HCT116 (cell line): ENCODE results near the gene PADI3. TPM values are rescaled to one million over a fixed set of nuclear protein-coding genes. Genes with fewer than 3 reads are reported as not detected.

Source experiments
- ATAC-seq: fragments of 200-7000 bp; cut with Tn5 transposase; 2 replicates; pipeline ENCODE4 v1.9.1; 2020; ENCODE audit warnings: mild to moderate bottlenecking, moderate library complexity
- BruUV-seq: library from RNA; stranded (reverse); fragments of 400-500 nt; replicated peaks from 2 replicates; lab custom pipeline; 2021; lab: Mats Ljungman, UMichigan
- CTCF ChIA-PET: fragments of 300-600 bp; sonication (Branson Sonifier 250); formaldehyde crosslinking; loops from one replicate; lab custom pipeline; 2021; ENCODE audit warnings: antibody characterized with exemption; lab: Charles Lee
- POLR2A ChIA-PET: fragments of 300-600, 350-600 bp; sonication (Branson Sonifier 250); formaldehyde crosslinking; loops from one replicate; lab custom pipeline; 2021; ENCODE audit warnings: antibody characterized with exemption; lab: Charles Lee
- RAD21 ChIA-PET, 2 experiments: fragments of 300-600 bp; sonication (Branson Sonifier 250); formaldehyde crosslinking; loops; one replicate each; lab custom pipeline; 2023; ENCODE audit warnings: low total read pairs in 2 of 2; ENCODE audit not compliant: uncharacterized antibody in 2 of 2, unreplicated experiment in 2 of 2, low non-redundant PET in 1 of 2; lab: Charles Lee
- DNase-seq: peaks from one replicate; pipeline ENCODE4 v3.0.0-alpha.2; 2010; ENCODE audit warnings: low read depth, low spot score
- H2AFZ ChIP-seq: fragments of 200-600 bp; shearing (Covaris generic), sonication (generic); 2 replicates; pipeline ENCODE4 v1.6.1; 2017; ENCODE audit warnings: low read depth, mixed run types, mixed read lengths, antibody characterized with exemption, low read length; ENCODE audit not compliant: poor library complexity, severe bottlenecking
- H3K27ac ChIP-seq: 2 replicates; pipeline ENCODE4 v1.5.1; 2012; ENCODE audit warnings: low read depth, low read length
- H3K27me3 ChIP-seq: fragments of 200-600 bp; sonication (generic); 2 replicates; pipeline ENCODE4 v1.6.1; 2016; ENCODE audit warnings: mixed run types, low read length, mixed read lengths; ENCODE audit not compliant: insufficient read depth
- H3K36me3 ChIP-seq, 2 experiments: fragments of 200-500 bp in 1 of 2; fragments of 200-600 bp in 1 of 2; sonication (Bioruptor generic) in 1 of 2; sonication (generic) in 1 of 2; 2 replicates each; pipeline versions ENCODE4 v1.5.1 to v1.6.1; 2014 to 2016; ENCODE audit warnings: low read length in 2 of 2, inconsistent platforms in 1 of 2, mixed read lengths in 1 of 2, mixed run types in 1 of 2; ENCODE audit not compliant: insufficient read depth in 2 of 2, control insufficient read depth in 1 of 2
- H3K4me1 ChIP-seq, 2 experiments: fragments of 200-600 bp in 1 of 2; sonication (generic) in 1 of 2; 2 replicates each; pipeline versions ENCODE4 v1.5.1 to v1.6.1; 2012 to 2017; ENCODE audit warnings: low read length in 2 of 2, inconsistent platforms in 1 of 2, mild to moderate bottlenecking in 1 of 2, mixed read lengths in 1 of 2, mixed run types in 1 of 2, moderate library complexity in 1 of 2; ENCODE audit not compliant: insufficient read depth in 2 of 2, control insufficient read depth in 1 of 2
- H3K4me2 ChIP-seq: fragments of 200-600 bp; sonication (generic); 2 replicates; pipeline ENCODE4 v1.6.1; 2017; ENCODE audit warnings: mixed run types, low read length, mixed read lengths
- H3K4me3 ChIP-seq, 2 experiments: fragments of 200-600 bp in 1 of 2; sonication (generic) in 1 of 2; replicated peaks in 1 of 2; 2 replicates each; pipeline ENCODE4 v1.5.1; 2011 to 2016; ENCODE audit warnings: low read length in 2 of 2, control low read depth in 1 of 2, low read depth in 1 of 2, mild to moderate bottlenecking in 1 of 2, mixed read lengths in 1 of 2, mixed run types in 1 of 2
- H3K79me2 ChIP-seq: fragments of 200-600 bp; sonication (generic); 2 replicates; pipeline ENCODE4 v1.6.1; 2017; ENCODE audit warnings: mild to moderate bottlenecking, mixed run types, low read length, moderate library complexity, mixed read lengths; ENCODE audit not compliant: insufficient read depth
- H3K9ac ChIP-seq: fragments of 200-600 bp; sonication (generic); 2 replicates; pipeline ENCODE4 v1.6.1; 2016; ENCODE audit warnings: low read length, mixed read lengths
- H3K9me2 ChIP-seq: fragments of 200-600 bp; sonication (generic), shearing (Covaris generic); 2 replicates; pipeline ENCODE4 v1.6.1; 2017; ENCODE audit warnings: mixed run types, mild to moderate bottlenecking, moderate library complexity; ENCODE audit not compliant: insufficient read depth
- H3K9me3 ChIP-seq, 2 experiments: fragments of 200-500 bp in 1 of 2; fragments of 200-600 bp in 1 of 2; sonication (Bioruptor generic) in 1 of 2; sonication (generic) in 1 of 2; 2 replicates each; pipeline ENCODE4 v1.6.1; 2014 to 2017; ENCODE audit warnings: low read length in 2 of 2, mixed read lengths in 2 of 2, inconsistent platforms in 1 of 2, low read depth in 1 of 2, mild to moderate bottlenecking in 1 of 2, mixed run types in 1 of 2, moderate library complexity in 1 of 2; ENCODE audit not compliant: control insufficient read depth in 1 of 2, insufficient read depth in 1 of 2
- H4K20me1 ChIP-seq: fragments of 200-600 bp; sonication (generic), shearing (Covaris generic); 2 replicates; pipeline ENCODE4 v1.6.1; 2017; ENCODE audit warnings: mixed run types, mild to moderate bottlenecking, moderate library complexity; ENCODE audit not compliant: insufficient read depth
- CBX3 ChIP-seq: IDR thresholded peaks from 2 replicates; pipeline ENCODE4 v1.6.1; 2012; ENCODE audit warnings: low read depth
- CEBPB ChIP-seq: IDR thresholded peaks from 2 replicates; pipeline ENCODE4 v1.6.1; 2012; ENCODE audit warnings: low read depth
- EGR1 ChIP-seq: IDR thresholded peaks from 2 replicates; pipeline ENCODE4 v1.6.1; 2012; ENCODE audit warnings: low read depth
- ELF1 ChIP-seq: IDR thresholded peaks from 2 replicates; pipeline ENCODE4 v1.6.1; 2012; ENCODE audit warnings: low read depth, borderline replicate concordance
- EZH2phosphoT487 ChIP-seq: fragments of 200-600 bp; IDR thresholded peaks from 2 replicates; pipeline ENCODE4 v1.6.1; 2018; ENCODE audit warnings: antibody characterized with exemption, borderline replicate concordance
- MAX ChIP-seq: IDR thresholded peaks from 2 replicates; pipeline ENCODE4 v1.6.1; 2012
- RAD21 ChIP-seq: IDR thresholded peaks from 2 replicates; pipeline ENCODE4 v1.6.1; 2012; ENCODE audit warnings: low read depth, mild to moderate bottlenecking
- REST ChIP-seq: IDR thresholded peaks from 2 replicates; pipeline ENCODE4 v1.6.1; 2012; ENCODE audit warnings: low read depth
- SIN3A ChIP-seq: IDR thresholded peaks from 2 replicates; pipeline ENCODE4 v1.6.1; 2012; ENCODE audit warnings: low read depth
- SRF ChIP-seq: IDR thresholded peaks from 2 replicates; pipeline ENCODE4 v1.6.1; 2012; ENCODE audit warnings: low read depth
- TCF7L2 ChIP-seq: IDR thresholded peaks from 2 replicates; pipeline ENCODE4 v1.7.0; 2011; ENCODE audit warnings: borderline replicate concordance, inconsistent platforms; ENCODE audit not compliant: insufficient read depth, insufficient read length; ENCODE audit errors: extremely low read depth
- YY1 ChIP-seq: IDR thresholded peaks from 2 replicates; pipeline ENCODE4 v1.6.1; 2011; ENCODE audit warnings: low read length, low read depth, moderate library complexity, mild to moderate bottlenecking; ENCODE audit not compliant: insufficient replicate concordance; ENCODE audit errors: extremely low read depth
- ZFX ChIP-seq: fragments of 450-650 bp; IDR thresholded peaks from 2 replicates; pipeline ENCODE4 v1.6.1; 2017
- ZNF274 ChIP-seq: fragments of 200-500 bp; sonication (Bioruptor generic); IDR thresholded peaks from 2 replicates; pipeline ENCODE4 v1.6.1; 2014; ENCODE audit warnings: mild to moderate bottlenecking, low read depth, low read length, inconsistent platforms
- intact Hi-C: fragments of 100-400 bp; cut with micrococcal nuclease; formaldehyde crosslinking; loops from 2 replicates; pipeline ENCODE4 v1.10.0; 2022
- total RNA-seq: library from RNA; stranded (reverse); gene quantifications from one replicate; pipeline ENCODE4 v1.2.1, GENCODE V29; 2021; ENCODE audit not compliant: unreplicated experiment
- TF ChIP-seq, protein P1 (sequence below), 3 experiments: fragments of 200-600 bp in 1 of 3; sonication (generic) in 1 of 3; IDR thresholded peaks in 2 of 3; conservative IDR thresholded peaks in 1 of 3; 2 replicates each; pipeline ENCODE4 v1.5.1; 2012 to 2017; ENCODE audit warnings: low read depth in 2 of 3, low read length in 2 of 3, antibody characterized with exemption in 1 of 3, borderline replicate concordance in 1 of 3, control low read depth in 1 of 3, mild to moderate bottlenecking in 1 of 3, mixed read lengths in 1 of 3, mixed run types in 1 of 3, moderate library complexity in 1 of 3; ENCODE audit not compliant: insufficient read depth in 1 of 3

The PADI3 gene
- total RNA-seq, 1 experiment from 2014 or later: 0.93 TPM

GRCh38 chr1:17333081-17333480, 84.2 kb downstream of the PADI3 start:
- no peak overlapping the region for H3K4me3 ChIP-seq
- DNase-seq: no peak
- TF ChIP-seq, protein P1, sequence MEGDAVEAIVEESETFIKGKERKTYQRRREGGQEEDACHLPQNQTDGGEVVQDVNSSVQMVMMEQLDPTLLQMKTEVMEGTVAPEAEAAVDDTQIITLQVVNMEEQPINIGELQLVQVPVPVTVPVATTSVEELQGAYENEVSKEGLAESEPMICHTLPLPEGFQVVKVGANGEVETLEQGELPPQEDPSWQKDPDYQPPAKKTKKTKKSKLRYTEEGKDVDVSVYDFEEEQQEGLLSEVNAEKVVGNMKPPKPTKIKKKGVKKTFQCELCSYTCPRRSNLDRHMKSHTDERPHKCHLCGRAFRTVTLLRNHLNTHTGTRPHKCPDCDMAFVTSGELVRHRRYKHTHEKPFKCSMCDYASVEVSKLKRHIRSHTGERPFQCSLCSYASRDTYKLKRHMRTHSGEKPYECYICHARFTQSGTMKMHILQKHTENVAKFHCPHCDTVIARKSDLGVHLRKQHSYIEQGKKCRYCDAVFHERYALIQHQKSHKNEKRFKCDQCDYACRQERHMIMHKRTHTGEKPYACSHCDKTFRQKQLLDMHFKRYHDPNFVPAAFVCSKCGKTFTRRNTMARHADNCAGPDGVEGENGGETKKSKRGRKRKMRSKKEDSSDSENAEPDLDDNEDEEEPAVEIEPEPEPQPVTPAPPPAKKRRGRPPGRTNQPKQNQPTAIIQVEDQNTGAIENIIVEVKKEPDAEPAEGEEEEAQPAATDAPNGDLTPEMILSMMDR (IDR thresholded peaks at IDR 0.05 in 2 of 3, conservative IDR thresholded peaks at IDR 0.05 in 1 of 3; ENCODE audit: borderline replicate concordance in 1 of 3, insufficient read depth in 1 of 3, low read depth in 2 of 3, low read length in 2 of 3): no peak
- TF ChIP-seq ELF1 (no peak), RAD21 (no peak), SRF (no peak), ZNF274 (no peak), MAX (no peak), CBX3 (no peak), TCF7L2 (no peak), EGR1 (no peak), SIN3A (no peak), YY1 (no peak), CEBPB (no peak), REST (no peak), EZH2phosphoT487 (no peak), ZFX (no peak)
- TF ChIP-seq, all 23 proteins: peak for 0
- ChIA-PET POLR2A (no interaction called here), RAD21 (no interaction called here), CTCF (no interaction called here)
- H3K36me3 ChIP-seq: no peaks in the 10 kb centered on the region
- H3K9ac ChIP-seq: no peak overlapping the region
- no peak overlapping the region for H3K27ac ChIP-seq
- no peak overlapping the region for H3K4me2 ChIP-seq
- no peak for ATAC-seq
- H3K79me2 ChIP-seq: no peaks in the 10 kb centered on the region
- H3K27me3 ChIP-seq: no peaks in the 10 kb centered on the region
- intact Hi-C loops: no loop called here
- no TSS peak for BruUV-seq
- peaks cover 0 to 3% of the 10 kb centered on the region in 2 experiments; a peak in 1 of 4 replicates for H3K4me1 ChIP-seq
- no peaks in the 10 kb centered on the region for H3K9me2 ChIP-seq
- peaks cover 0 to 4% of the 10 kb centered on the region in 2 experiments; a peak in 1 of 4 replicates for H3K9me3 ChIP-seq
- no peaks in the 10 kb centered on the region for H4K20me1 ChIP-seq
- H2AFZ ChIP-seq: no peak overlapping the region
